H9 (cell line): ENCODE data around the gene SLC6A3. TPM values are rescaled to one million over a fixed set of nuclear protein-coding genes. Genes with fewer than 3 reads are reported as not detected.

Experiments
- DNase-seq: peaks from one replicate; pipeline ENCODE4 v3.0.0-alpha.2; 2017
- H2AFZ ChIP-seq: one replicate; pipeline ENCODE4 v1.6.1; 2013; ENCODE audit warnings: mild to moderate bottlenecking, low read length, control low read depth, moderate library complexity
- H2AK5ac ChIP-seq: 2 replicates; pipeline ENCODE4 v1.6.1; 2013; ENCODE audit warnings: low read length, control low read depth, mixed read lengths; ENCODE audit not compliant: insufficient read length
- H2BK120ac ChIP-seq: one replicate; pipeline ENCODE4 v1.6.1; 2013; ENCODE audit warnings: low read depth, mild to moderate bottlenecking, low read length, control low read depth, inconsistent platforms; ENCODE audit not compliant: poor library complexity, severe bottlenecking
- H2BK12ac ChIP-seq: 2 replicates; pipeline ENCODE4 v1.6.1; 2013; ENCODE audit warnings: low read length, control low read depth, mixed read lengths, low read depth; ENCODE audit not compliant: insufficient read length
- H2BK15ac ChIP-seq: 2 replicates; pipeline ENCODE4 v1.6.1; 2013; ENCODE audit warnings: low read depth, low read length, control low read depth
- H2BK20ac ChIP-seq: one replicate; pipeline ENCODE4 v1.6.1; 2013; ENCODE audit warnings: low read depth, mild to moderate bottlenecking, low read length, control low read depth, inconsistent platforms; ENCODE audit not compliant: poor library complexity, severe bottlenecking
- H2BK5ac ChIP-seq: 2 replicates; pipeline ENCODE4 v1.6.1; 2013; ENCODE audit warnings: low read length, control low read depth, mixed read lengths; ENCODE audit not compliant: insufficient read length
- H3K14ac ChIP-seq: 2 replicates; pipeline ENCODE4 v1.6.1; 2013; ENCODE audit warnings: low read length, control low read depth; ENCODE audit not compliant: insufficient read depth
- H3K18ac ChIP-seq: 2 replicates; pipeline ENCODE4 v1.6.1; 2013; ENCODE audit warnings: low read depth, mild to moderate bottlenecking, mixed read lengths, low read length, control low read depth; ENCODE audit not compliant: insufficient read length
- H3K23ac ChIP-seq: 2 replicates; pipeline ENCODE4 v1.6.1; 2013; ENCODE audit warnings: low read length, control low read depth, mixed read lengths, low read depth; ENCODE audit not compliant: insufficient read length
- H3K23me2 ChIP-seq: 2 replicates; pipeline ENCODE4 v1.6.1; 2013; ENCODE audit warnings: low read depth, mild to moderate bottlenecking, mixed read lengths, low read length, control low read depth; ENCODE audit not compliant: insufficient read length, poor library complexity, severe bottlenecking
- H3K27ac ChIP-seq: 2 replicates; pipeline ENCODE4 v1.5.1; 2013; ENCODE audit warnings: low read length, control low read depth, mixed read lengths, low read depth; ENCODE audit not compliant: insufficient read length
- H3K27me3 ChIP-seq: 2 replicates; pipeline ENCODE4 v1.6.1; 2013; ENCODE audit warnings: low read length, control low read depth, inconsistent platforms; ENCODE audit not compliant: insufficient read depth
- H3K4ac ChIP-seq: 2 replicates; pipeline ENCODE4 v1.6.1; 2013; ENCODE audit warnings: low read depth, mild to moderate bottlenecking, control low read depth, inconsistent platforms, low read length, moderate library complexity
- H3K4me1 ChIP-seq: 2 replicates; pipeline ENCODE4 v1.6.1; 2013; ENCODE audit warnings: low read length, control low read depth, inconsistent platforms; ENCODE audit not compliant: insufficient read depth
- H3K4me2 ChIP-seq: 2 replicates; pipeline ENCODE4 v1.6.1; 2013; ENCODE audit warnings: low read length, control low read depth, mixed read lengths; ENCODE audit not compliant: insufficient read length, insufficient read depth
- H3K56ac ChIP-seq: 2 replicates; pipeline ENCODE4 v1.6.1; 2013; ENCODE audit warnings: low read depth, mild to moderate bottlenecking, mixed read lengths, low read length, control low read depth; ENCODE audit not compliant: insufficient read length
- H3K79me1 ChIP-seq: 2 replicates; pipeline ENCODE4 v1.6.1; 2013; ENCODE audit warnings: low read depth, mild to moderate bottlenecking, moderate library complexity, low read length, control low read depth, inconsistent platforms; ENCODE audit not compliant: insufficient read depth, poor library complexity, severe bottlenecking
- H3K79me2 ChIP-seq: 2 replicates; pipeline ENCODE4 v1.6.1; 2013; ENCODE audit warnings: low read length, control low read depth, inconsistent platforms; ENCODE audit not compliant: insufficient read depth
- H3K9ac ChIP-seq: 2 replicates; pipeline ENCODE4 v1.6.1; 2013; ENCODE audit warnings: low read length, control low read depth, mixed read lengths; ENCODE audit not compliant: insufficient read length; ENCODE audit errors: extremely low read depth
- H3K9me3 ChIP-seq: one replicate; pipeline ENCODE4 v1.6.1; 2013; ENCODE audit warnings: low read depth, low read length, inconsistent platforms; ENCODE audit not compliant: control insufficient read depth
- H3T11ph ChIP-seq: one replicate; pipeline ENCODE4 v1.6.1; 2013; ENCODE audit warnings: mild to moderate bottlenecking, low read length, control low read depth, inconsistent platforms
- H4K20me1 ChIP-seq: one replicate; pipeline ENCODE4 v1.6.1; 2013; ENCODE audit not compliant: control insufficient read depth, insufficient read length, insufficient read depth
- H4K5ac ChIP-seq: 2 replicates; pipeline ENCODE4 v1.6.1; 2013; ENCODE audit warnings: low read depth, mild to moderate bottlenecking, mixed read lengths, low read length, control low read depth; ENCODE audit not compliant: insufficient read length
- H4K8ac ChIP-seq: replicated peaks from 2 replicates; pipeline ENCODE4 v1.6.1; 2013; ENCODE audit warnings: low read length, control low read depth, mixed read lengths, low read depth; ENCODE audit not compliant: insufficient read length
- H4K91ac ChIP-seq: 2 replicates; pipeline ENCODE4 v1.6.1; 2013; ENCODE audit warnings: low read depth, mild to moderate bottlenecking, moderate library complexity, mixed read lengths, low read length, control low read depth; ENCODE audit not compliant: insufficient read length
- H3K27ac Mint-ChIP-seq, 3 experiments: 2 replicates in 2 of 3; 3 replicates in 1 of 3; pipeline ENCODE4 v1.8.0; 2020 to 2021; ENCODE audit warnings: mixed read lengths in 3 of 3, mild to moderate bottlenecking in 1 of 3, moderate library complexity in 1 of 3
- H3K27me3 Mint-ChIP-seq: 2 replicates; pipeline ENCODE4 v1.8.0; 2021; ENCODE audit warnings: low read depth, mild to moderate bottlenecking, moderate library complexity, mixed read lengths
- H3K36me3 Mint-ChIP-seq, 3 experiments: 2 replicates in 2 of 3; 3 replicates in 1 of 3; pipeline ENCODE4 v1.8.0; 2020 to 2021; ENCODE audit warnings: low read depth in 3 of 3, mixed read lengths in 3 of 3; ENCODE audit not compliant: insufficient read depth in 1 of 3
- H3K4me1 Mint-ChIP-seq, 2 experiments: 2 replicates each; pipeline ENCODE4 v1.8.0; 2020; ENCODE audit warnings: mixed read lengths in 2 of 2
- H3K4me3 Mint-ChIP-seq, 2 experiments: 2 replicates in 1 of 2; 3 replicates in 1 of 2; pipeline ENCODE4 v1.8.0; 2020 to 2021; ENCODE audit warnings: mild to moderate bottlenecking in 2 of 2, mixed read lengths in 2 of 2, moderate library complexity in 1 of 2
- H3K9me3 Mint-ChIP-seq, 2 experiments: 2 replicates in 1 of 2; 3 replicates in 1 of 2; pipeline ENCODE4 v1.8.0; 2020; ENCODE audit warnings: mild to moderate bottlenecking in 2 of 2, mixed read lengths in 2 of 2, moderate library complexity in 1 of 2
- CTCF ChIP-seq: fragments of 200-600 bp; sonication (generic); conservative IDR thresholded peaks from 3 replicates; pipeline ENCODE4 v1.8.0; 2021; ENCODE audit warnings: antibody characterized with exemption, mild to moderate bottlenecking
- whole genome bisulfite sequencing: extraction: QIAGEN DNeasy Blood & Tissue Kit; methylation state at CpG from one replicate; pipeline ENCODE4 v1.1.7; 2013; ENCODE audit warnings: missing lambda C conversion rate, low lambda C conversion rate, mixed read lengths; ENCODE audit not compliant: insufficient read length; ENCODE audit errors: extremely low coverage; 5-methylcytosine and 5-hydroxymethylcytosine counted together
- total RNA-seq: library from RNA; stranded (reverse); gene quantifications from 2 replicates; pipeline ENCODE4 v1.2.1, GENCODE V29; 2021

SLC6A3 gene
- total RNA-seq, 1 experiment from 2014 or later: 0.61 TPM

- Histone ChIP-seq H3K79me1 (no peaks in the 10 kb centered on the region), H3K23ac (no peak overlapping the region), H4K91ac (no peak overlapping the region), H3K27ac (no peak overlapping the region), H4K20me1 (no peaks in the 10 kb centered on the region), H3K27me3 (no peaks in the 10 kb centered on the region), H3T11ph (no peak overlapping the region), H3K23me2 (no peaks in the 10 kb centered on the region), H3K79me2 (no peaks in the 10 kb centered on the region), H2BK12ac (no peak overlapping the region), H3K9ac (no peak overlapping the region), H2BK15ac (no peak overlapping the region), H3K4me1 (no peaks in the 10 kb centered on the region), H2BK5ac (no peak overlapping the region), H3K56ac (no peak overlapping the region), H4K5ac (no peak overlapping the region), H2AFZ (no peak overlapping the region), H3K14ac (no peak overlapping the region), H3K9me3 (no peaks in the 10 kb centered on the region), H2BK120ac (no peak overlapping the region), H4K8ac (no peak overlapping the region), H3K18ac (no peak overlapping the region), H2BK20ac (no peak overlapping the region), H2AK5ac (no peak overlapping the region), H3K4ac (no peak overlapping the region), H3K4me2 (no peak overlapping the region)
- no peaks in the 10 kb centered on the region for H3K9me3 Mint-ChIP-seq
- peaks cover 7 to 10% of the 10 kb centered on the region in 2 experiments for H3K4me1 Mint-ChIP-seq
- peaks cover 59% of the 10 kb centered on the region for H3K27me3 Mint-ChIP-seq
- H3K36me3 Mint-ChIP-seq: no peaks in the 10 kb centered on the region
- DNase-seq: no peak
- H3K4me3 Mint-ChIP-seq: no peak overlapping the region
- no peak for TF ChIP-seq CTCF
- H3K27ac Mint-ChIP-seq: peak overlapping the region in 1 of 3 experiments; percentile 67; a peak in 1 of 7 replicates
- no CpG with 5 or more reads among the region's 36 CpGs for WGBS
These were observed 51.4 kb downstream of the SLC6A3 start for GRCh38 chr5:1393571-1394501.
